ENCODE results near the gene SMG5. TPM values are rescaled to one million over a fixed set of nuclear protein-coding genes. Genes with fewer than 3 reads are reported as not detected.
"Not testable (repeated sequence)": the region's sequence is repeated elsewhere in the genome, so short reads cannot be mapped to it uniquely, and the experiment has no call there.

SMG5 gene, protein sequence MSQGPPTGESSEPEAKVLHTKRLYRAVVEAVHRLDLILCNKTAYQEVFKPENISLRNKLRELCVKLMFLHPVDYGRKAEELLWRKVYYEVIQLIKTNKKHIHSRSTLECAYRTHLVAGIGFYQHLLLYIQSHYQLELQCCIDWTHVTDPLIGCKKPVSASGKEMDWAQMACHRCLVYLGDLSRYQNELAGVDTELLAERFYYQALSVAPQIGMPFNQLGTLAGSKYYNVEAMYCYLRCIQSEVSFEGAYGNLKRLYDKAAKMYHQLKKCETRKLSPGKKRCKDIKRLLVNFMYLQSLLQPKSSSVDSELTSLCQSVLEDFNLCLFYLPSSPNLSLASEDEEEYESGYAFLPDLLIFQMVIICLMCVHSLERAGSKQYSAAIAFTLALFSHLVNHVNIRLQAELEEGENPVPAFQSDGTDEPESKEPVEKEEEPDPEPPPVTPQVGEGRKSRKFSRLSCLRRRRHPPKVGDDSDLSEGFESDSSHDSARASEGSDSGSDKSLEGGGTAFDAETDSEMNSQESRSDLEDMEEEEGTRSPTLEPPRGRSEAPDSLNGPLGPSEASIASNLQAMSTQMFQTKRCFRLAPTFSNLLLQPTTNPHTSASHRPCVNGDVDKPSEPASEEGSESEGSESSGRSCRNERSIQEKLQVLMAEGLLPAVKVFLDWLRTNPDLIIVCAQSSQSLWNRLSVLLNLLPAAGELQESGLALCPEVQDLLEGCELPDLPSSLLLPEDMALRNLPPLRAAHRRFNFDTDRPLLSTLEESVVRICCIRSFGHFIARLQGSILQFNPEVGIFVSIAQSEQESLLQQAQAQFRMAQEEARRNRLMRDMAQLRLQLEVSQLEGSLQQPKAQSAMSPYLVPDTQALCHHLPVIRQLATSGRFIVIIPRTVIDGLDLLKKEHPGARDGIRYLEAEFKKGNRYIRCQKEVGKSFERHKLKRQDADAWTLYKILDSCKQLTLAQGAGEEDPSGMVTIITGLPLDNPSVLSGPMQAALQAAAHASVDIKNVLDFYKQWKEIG
- total RNA-seq: 75.8 and 78.1 TPM in 2 replicates
- long read RNA-seq, partial matches to known transcripts: 10 of 11 reads
- long read RNA-seq, other reads (novel, unspliced or antisense): 1 of 11 reads

DNA sequence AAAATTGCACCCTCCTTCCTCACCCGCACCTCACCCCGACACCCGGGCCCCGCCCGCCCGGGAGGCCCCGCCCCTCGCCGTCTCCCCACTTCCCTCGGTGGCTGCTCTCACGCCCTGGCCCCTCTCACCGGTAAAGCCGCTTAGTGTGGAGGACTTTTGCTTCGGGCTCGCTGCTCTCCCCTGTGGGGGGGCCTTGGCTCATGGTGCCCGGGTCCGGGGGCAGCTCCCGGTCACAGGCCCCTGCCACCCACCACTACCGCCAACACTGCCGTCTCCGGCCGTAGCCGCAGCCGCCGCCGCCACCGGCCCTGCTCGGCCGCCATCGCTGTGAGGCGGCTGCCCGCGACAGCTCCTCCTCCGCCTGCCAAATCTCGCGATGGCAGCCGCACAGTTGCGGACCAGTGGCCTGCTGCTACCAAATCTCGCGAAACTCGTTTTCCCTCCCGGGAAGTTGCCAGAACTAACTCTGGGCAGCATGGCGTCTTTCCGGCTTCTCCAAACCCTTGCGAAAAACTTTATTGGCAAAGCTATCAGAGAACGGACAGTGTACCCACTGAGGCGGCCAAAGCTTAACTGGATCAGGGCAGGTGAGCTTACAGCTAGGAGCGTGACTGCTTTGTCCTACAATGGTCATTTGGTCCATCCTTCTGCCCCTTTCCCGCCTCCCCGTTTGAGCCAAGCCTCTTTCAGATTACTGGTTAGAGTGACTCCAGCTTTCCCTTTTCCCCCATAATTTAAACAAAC lies at the start of gene SMG5:
SMG5 (minus strand) TSS at position 347 of the 744 bp plus-strand sequence; CDS start at position 202, 145 bp downstream.
- DNase-seq (ENCODE audit: extremely low spot score, unreplicated experiment): peak; percentile 98
- no peaks in the 10 kb centered on the region for H3K27me3 Mint-ChIP-seq (ENCODE audit: unreplicated experiment)
- peaks cover 28% of the 10 kb centered on the region for H3K4me1 Mint-ChIP-seq (ENCODE audit: unreplicated experiment)
- H3K36me3 Mint-ChIP-seq (ENCODE audit: unreplicated experiment): peaks cover 10% of the 10 kb centered on the region
- TF ChIP-seq, protein P1, sequence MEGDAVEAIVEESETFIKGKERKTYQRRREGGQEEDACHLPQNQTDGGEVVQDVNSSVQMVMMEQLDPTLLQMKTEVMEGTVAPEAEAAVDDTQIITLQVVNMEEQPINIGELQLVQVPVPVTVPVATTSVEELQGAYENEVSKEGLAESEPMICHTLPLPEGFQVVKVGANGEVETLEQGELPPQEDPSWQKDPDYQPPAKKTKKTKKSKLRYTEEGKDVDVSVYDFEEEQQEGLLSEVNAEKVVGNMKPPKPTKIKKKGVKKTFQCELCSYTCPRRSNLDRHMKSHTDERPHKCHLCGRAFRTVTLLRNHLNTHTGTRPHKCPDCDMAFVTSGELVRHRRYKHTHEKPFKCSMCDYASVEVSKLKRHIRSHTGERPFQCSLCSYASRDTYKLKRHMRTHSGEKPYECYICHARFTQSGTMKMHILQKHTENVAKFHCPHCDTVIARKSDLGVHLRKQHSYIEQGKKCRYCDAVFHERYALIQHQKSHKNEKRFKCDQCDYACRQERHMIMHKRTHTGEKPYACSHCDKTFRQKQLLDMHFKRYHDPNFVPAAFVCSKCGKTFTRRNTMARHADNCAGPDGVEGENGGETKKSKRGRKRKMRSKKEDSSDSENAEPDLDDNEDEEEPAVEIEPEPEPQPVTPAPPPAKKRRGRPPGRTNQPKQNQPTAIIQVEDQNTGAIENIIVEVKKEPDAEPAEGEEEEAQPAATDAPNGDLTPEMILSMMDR (IDR thresholded peaks at IDR 0.05): no peak
- no peaks in the 10 kb centered on the region for H3K9me3 Mint-ChIP-seq (ENCODE audit: unreplicated experiment)
- H3K27ac Mint-ChIP-seq (ENCODE audit: unreplicated experiment): peak within 1 kb of the TSS; percentile 88
- H3K4me3 Mint-ChIP-seq (ENCODE audit: unreplicated experiment): peak within 1 kb of the TSS; percentile 86

DNA sequence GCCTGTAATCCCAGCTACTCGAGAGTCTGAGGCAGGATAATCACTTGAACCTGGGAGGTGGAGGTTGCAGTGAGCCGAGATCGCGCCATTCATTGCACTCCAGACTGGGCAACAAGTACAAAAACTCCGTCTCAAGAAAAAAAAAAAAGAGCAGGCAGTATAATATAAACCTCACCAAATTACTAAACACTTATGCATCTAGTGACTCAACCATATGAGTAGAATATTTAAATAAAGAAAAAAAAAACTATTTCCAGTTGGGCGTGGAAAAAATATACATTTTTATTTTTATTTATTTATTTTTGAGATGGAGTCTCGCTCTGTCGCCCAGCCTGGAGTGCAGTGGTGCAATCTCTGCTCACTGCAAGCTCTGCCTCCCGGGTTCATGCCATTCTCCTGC lies 40.6 kb upstream of the SMG5 start:
- H3K9me3 Mint-ChIP-seq (ENCODE audit: unreplicated experiment); H3K4me3 Mint-ChIP-seq (ENCODE audit: unreplicated experiment); H3K27me3 Mint-ChIP-seq (ENCODE audit: unreplicated experiment); H3K4me1 Mint-ChIP-seq (ENCODE audit: unreplicated experiment); H3K27ac Mint-ChIP-seq (ENCODE audit: unreplicated experiment); DNase-seq (ENCODE audit: extremely low spot score, unreplicated experiment): not testable (repeated sequence)
- peaks cover 32% of the 10 kb centered on the region for H3K36me3 Mint-ChIP-seq (ENCODE audit: unreplicated experiment)

DNA sequence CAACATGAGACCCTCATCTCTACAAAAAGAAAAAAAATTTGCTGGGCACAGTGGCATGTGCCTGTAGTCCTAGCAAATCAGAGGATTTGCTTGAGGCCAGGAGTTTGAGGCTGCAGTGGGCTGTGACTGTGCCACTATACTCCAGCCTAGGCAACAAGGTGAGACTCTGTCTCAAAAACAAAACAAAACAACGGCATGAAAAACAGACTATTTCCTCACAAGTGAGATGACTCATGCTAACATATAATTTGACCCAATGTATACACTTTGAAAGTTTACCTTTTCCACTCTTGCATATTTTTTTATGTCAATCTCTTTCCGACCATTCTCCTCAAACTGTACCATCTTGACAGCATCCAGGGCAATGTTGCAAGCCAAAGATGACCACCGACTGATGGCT lies 37.9 kb upstream of the SMG5 start:
- no peak overlapping the region for H3K4me3 Mint-ChIP-seq (ENCODE audit: unreplicated experiment)
- no peaks in the 10 kb centered on the region for H3K27me3 Mint-ChIP-seq (ENCODE audit: unreplicated experiment)
- H3K9me3 Mint-ChIP-seq (ENCODE audit: unreplicated experiment): no peaks in the 10 kb centered on the region
- H3K36me3 Mint-ChIP-seq (ENCODE audit: unreplicated experiment): peaks cover 48% of the 10 kb centered on the region
- H3K4me1 Mint-ChIP-seq (ENCODE audit: unreplicated experiment): no peaks in the 10 kb centered on the region
- TF ChIP-seq, protein P1 (IDR thresholded peaks at IDR 0.05): no peak
- DNase-seq (ENCODE audit: extremely low spot score, unreplicated experiment): no peak
- H3K27ac Mint-ChIP-seq (ENCODE audit: unreplicated experiment): no peak overlapping the region

DNA sequence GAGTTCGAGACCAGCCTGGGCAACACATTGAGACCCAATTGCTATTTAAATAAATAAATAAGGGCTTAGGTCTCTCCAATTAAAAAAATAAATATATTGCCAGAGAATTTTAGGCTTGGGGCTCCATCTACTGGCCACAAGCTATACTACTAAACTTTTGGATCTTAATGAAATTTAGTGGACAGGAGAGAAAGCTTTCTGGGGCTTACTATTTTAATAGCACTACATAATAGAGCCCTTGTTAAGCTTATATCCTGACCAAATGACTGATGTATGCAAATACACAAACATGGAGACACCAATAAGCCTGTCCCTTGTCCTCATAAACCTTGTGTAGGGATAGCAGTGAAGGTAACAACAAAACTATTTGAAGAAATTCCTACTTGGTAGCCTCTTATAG lies 37.0 kb upstream of the SMG5 start:
- TF ChIP-seq, protein P1 (IDR thresholded peaks at IDR 0.05): peak; percentile 67
- H3K36me3 Mint-ChIP-seq (ENCODE audit: unreplicated experiment): peaks cover 46% of the 10 kb centered on the region
- DNase-seq (ENCODE audit: extremely low spot score, unreplicated experiment): no peak
- H3K27ac Mint-ChIP-seq (ENCODE audit: unreplicated experiment): no peak overlapping the region
- H3K9me3 Mint-ChIP-seq (ENCODE audit: unreplicated experiment): no peaks in the 10 kb centered on the region
- H3K4me3 Mint-ChIP-seq (ENCODE audit: unreplicated experiment): no peak overlapping the region
- no peaks in the 10 kb centered on the region for H3K27me3 Mint-ChIP-seq (ENCODE audit: unreplicated experiment)
- H3K4me1 Mint-ChIP-seq (ENCODE audit: unreplicated experiment): no peaks in the 10 kb centered on the region

DNA sequence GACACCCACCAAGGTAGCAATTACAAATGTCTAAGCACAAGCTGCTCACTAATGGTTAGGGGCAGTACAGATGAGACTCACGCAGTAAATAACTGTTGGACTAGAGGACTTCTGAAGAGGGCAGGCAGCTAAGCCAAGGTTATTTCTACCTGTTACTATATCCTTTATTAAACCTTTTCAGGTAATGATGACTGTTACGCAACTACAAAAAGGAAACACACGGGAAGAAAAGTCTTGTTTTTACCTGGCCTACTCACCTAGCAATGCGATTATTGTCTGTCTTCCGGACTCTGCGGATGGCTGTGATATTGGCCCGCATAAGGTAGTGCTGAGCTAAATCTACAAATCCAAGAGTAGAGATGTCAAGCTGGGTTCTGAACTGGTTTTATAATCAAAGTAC lies 34.3 kb upstream of the SMG5 start:
- no peaks in the 10 kb centered on the region for H3K9me3 Mint-ChIP-seq (ENCODE audit: unreplicated experiment)
- no peak overlapping the region for H3K27ac Mint-ChIP-seq (ENCODE audit: unreplicated experiment)
- no peaks in the 10 kb centered on the region for H3K4me1 Mint-ChIP-seq (ENCODE audit: unreplicated experiment)

More for the DNA sequence above, 34.3 kb upstream of the SMG5 start:
- TF ChIP-seq, protein P1 (IDR thresholded peaks at IDR 0.05): no peak
- peaks cover 57% of the 10 kb centered on the region for H3K36me3 Mint-ChIP-seq (ENCODE audit: unreplicated experiment)
- no peak overlapping the region for H3K4me3 Mint-ChIP-seq (ENCODE audit: unreplicated experiment)
- H3K27me3 Mint-ChIP-seq (ENCODE audit: unreplicated experiment): no peaks in the 10 kb centered on the region
- DNase-seq (ENCODE audit: extremely low spot score, unreplicated experiment): no peak
